Right cardiac atrium (tissue), 5 donors: ENCODE data around the gene SLC28A1. TPM values are rescaled to one million over a fixed set of nuclear protein-coding genes. Genes with fewer than 3 reads are reported as not detected.
A peak's percentile ranks its signal among the peaks of the same experiment; 100 is the strongest.

ENCODE experiments used
- ATAC-seq, 2 donors: fragments of 200-7000 bp; cut with Tn5 transposase; one replicate each; pipeline versions ENCODE4 v1.8.0 to v1.9.1; 2020; ENCODE audit warnings: moderate library complexity in 2 of 2, mild to moderate bottlenecking in 1 of 2
- DNase-seq, 3 donors: peaks; one replicate each; pipeline ENCODE4 v3.0.0-alpha.2; 2020
- H3K27ac ChIP-seq: one replicate; pipeline ENCODE4 v1.5.1; 2013; ENCODE audit warnings: mild to moderate bottlenecking, low read length, control low read depth, moderate library complexity
- H3K27me3 ChIP-seq: one replicate; pipeline ENCODE4 v1.6.1; 2013; ENCODE audit not compliant: control insufficient read depth, insufficient read depth
- H3K4me1 ChIP-seq: one replicate; pipeline ENCODE4 v1.6.1; 2013; ENCODE audit warnings: low read length; ENCODE audit not compliant: control insufficient read depth, insufficient read depth
- H3K4me3 ChIP-seq: one replicate; pipeline ENCODE4 v1.5.1; 2013; ENCODE audit warnings: low read length, control low read depth
- H3K9me3 ChIP-seq: one replicate; pipeline ENCODE4 v1.6.1; 2013; ENCODE audit warnings: low read length; ENCODE audit not compliant: control insufficient read depth
- WGBS: extraction: QIAGEN DNeasy Blood & Tissue Kit; methylation state at CpG from one replicate; pipeline ENCODE4 v1.1.7; 2013; 5-methylcytosine and 5-hydroxymethylcytosine counted together
- intact Hi-C, 4 donors: fragments of 100-400 bp; cut with DNase I; formaldehyde crosslinking; loops; one replicate each; pipeline versions ENCODE4 v1.11.0 to v1.14.0; 2022 to 2023
- polyA plus RNA-seq: library from polyadenylated mRNA; stranded (reverse); fragments of 200-250 nt; gene quantifications from one replicate; pipeline ENCODE4 v1.2.3, GENCODE V29; 2013
- total RNA-seq, 4 donors: library from RNA; stranded (reverse); fragmentation: NEBNext Ultra II Directional; extraction: Animal tissue kit (Norgen Biotek cat#: 25700); gene quantifications; one replicate each; pipeline ENCODE4 v1.2.1, GENCODE V29; 2021
- donor health status: healthy with polysubstance abuse.
- donor health status: DM: no; HTN: yes; CAD: no.
- donor health status: DM: no; HTN: no; CAD: no.
- donor health status: DM: no; HTN: yes; CAD: no; lungs with severe emphysema.
- donor health status: DM: yes; HTN: yes; CAD: no.

Gene SLC28A1
- total and polyA plus RNA-seq, 5 donors, result 0.29 to 0.54 (median 0.37) TPM; not detected in 1

DNA sequence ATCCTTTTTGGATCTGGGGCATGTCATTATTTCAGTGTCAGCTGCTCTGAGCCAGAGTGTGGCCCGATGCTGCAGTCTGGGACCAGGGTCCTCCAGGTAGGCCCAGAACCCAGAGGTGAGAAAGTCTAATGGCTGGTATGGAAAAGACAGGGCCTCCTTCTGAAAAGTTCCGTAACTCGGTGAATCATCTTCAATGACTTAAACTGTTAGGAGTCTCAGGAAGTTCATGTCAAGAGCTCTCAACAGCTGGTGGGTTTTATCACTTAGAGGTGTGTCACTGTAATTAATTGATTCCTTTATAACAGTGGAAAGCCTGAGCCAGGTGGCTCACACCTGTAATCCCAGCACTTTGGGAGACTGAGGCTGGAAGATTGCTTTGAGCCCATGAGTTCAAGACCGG is 68.7 kb downstream of the SLC28A1 start:
- no peaks in the 10 kb centered on the region for H3K9me3 ChIP-seq
- 92% methylated on average over 4 of the region's 4 CpGs for WGBS
- no peak for ATAC-seq
- intact Hi-C loops, result loop anchor here in 1 of 4 donors (10.0 kb wide), 1 partner anchor 212 kb away; no protein-coding TSS in a partner anchor
- no peak overlapping the region for H3K27ac ChIP-seq
- H3K4me3 ChIP-seq, result no peak overlapping the region
- DNase-seq, result no peak
- no peaks in the 10 kb centered on the region for H3K27me3 ChIP-seq
- H3K4me1 ChIP-seq, result peaks cover 3% of the 10 kb centered on the region

GRCh38 chr15:84953726-84954125 is 69.3 kb downstream of the SLC28A1 start:
- Histone ChIP-seq H3K27ac (no peak overlapping the region), H3K9me3 (no peaks in the 10 kb centered on the region), H3K4me3 (no peak overlapping the region), H3K27me3 (no peaks in the 10 kb centered on the region), H3K4me1 (peaks cover 3% of the 10 kb centered on the region)
- WGBS, result 71% methylated on average over 1 of the region's 1 CpG
- ATAC-seq (no peak), DNase-seq (no peak)
- intact Hi-C loops, result loop anchor here in 2 of 4 donors (2.0 to 10.0 kb wide), 3 partner anchors 83 to 211 kb away; no protein-coding TSS in a partner anchor

DNA sequence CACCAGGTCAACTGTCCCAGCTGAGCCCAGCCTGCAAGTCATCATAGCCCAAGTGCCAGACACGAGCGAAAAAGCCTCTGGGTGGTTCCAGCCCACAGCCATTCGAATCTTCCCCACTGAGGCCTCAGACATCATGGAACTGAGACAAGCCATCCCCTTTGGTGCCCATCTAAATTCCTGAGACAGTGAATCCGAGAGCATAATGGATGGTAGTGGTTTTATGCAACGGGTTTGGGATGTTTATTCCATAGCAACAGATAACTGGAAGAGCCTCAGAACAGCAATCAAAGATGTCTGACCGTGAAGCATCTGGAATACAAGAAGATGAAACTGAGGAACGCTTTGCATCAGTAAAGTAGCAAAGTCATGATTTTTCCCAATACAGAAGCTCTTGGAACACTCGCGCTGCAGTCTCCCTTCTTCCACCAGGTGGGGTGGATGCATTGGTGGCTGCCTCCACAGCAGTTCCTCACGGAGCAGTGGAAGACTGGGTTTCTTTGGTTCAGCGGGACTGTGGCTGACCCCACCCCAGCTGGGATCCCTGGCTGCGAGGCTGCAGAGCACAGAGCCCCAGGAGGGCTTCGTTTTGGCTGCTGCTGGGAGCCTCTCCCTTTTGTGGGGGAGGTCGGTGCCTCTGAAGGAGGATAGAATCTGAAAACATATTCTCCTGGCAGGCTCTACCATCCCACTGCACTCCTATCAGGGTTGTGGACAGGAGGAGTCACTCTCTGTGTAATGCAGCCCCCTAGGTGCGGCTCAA is 70.8 kb downstream of the SLC28A1 start:
- Histone ChIP-seq H3K27ac (no peak overlapping the region), H3K9me3 (no peaks in the 10 kb centered on the region), H3K27me3 (no peaks in the 10 kb centered on the region), H3K4me3 (peak overlapping the region; percentile 3), H3K4me1 (peaks cover 4% of the 10 kb centered on the region)
- DNase-seq (peak; percentile 76 to 89 (median 85)), ATAC-seq (peak; percentile 92 to 95)
- 25% methylated on average over 15 of the region's 15 CpGs for WGBS
- intact Hi-C loops, result loop anchor here (2.0 to 10.0 kb wide), 5 partner anchors 82 to 210 kb away; no protein-coding TSS in a partner anchor

GRCh38 chr15:84956199-84956598 is 71.7 kb downstream of the SLC28A1 start:
- Histone ChIP-seq H3K27me3 (no peaks in the 10 kb centered on the region), H3K4me3 (no peak overlapping the region), H3K4me1 (peaks cover 3% of the 10 kb centered on the region), H3K9me3 (no peaks in the 10 kb centered on the region), H3K27ac (no peak overlapping the region)
- intact Hi-C loops, result loop anchor here in 3 of 4 donors (5.0 to 10.0 kb wide), 3 partner anchors 86 to 209 kb away; no protein-coding TSS in a partner anchor
- DNase-seq, result no peak
- WGBS, result 81% methylated on average over 2 of the region's 2 CpGs
- no peak for ATAC-seq

- no peak overlapping the region for H3K27ac ChIP-seq
- DNase-seq (no peak), ATAC-seq (no peak)
- no peak overlapping the region for H3K4me3 ChIP-seq
- H3K4me1 ChIP-seq, result peaks cover 3% of the 10 kb centered on the region
- intact Hi-C loops, result no loop called here
- 77% methylated on average over 13 of the region's 13 CpGs for WGBS
- peaks cover 2% of the 10 kb centered on the region for H3K9me3 ChIP-seq
- no peaks in the 10 kb centered on the region for H3K27me3 ChIP-seq
These were observed 76.1 kb downstream of the SLC28A1 start for GRCh38 chr15:84960391-84961113.

DNA sequence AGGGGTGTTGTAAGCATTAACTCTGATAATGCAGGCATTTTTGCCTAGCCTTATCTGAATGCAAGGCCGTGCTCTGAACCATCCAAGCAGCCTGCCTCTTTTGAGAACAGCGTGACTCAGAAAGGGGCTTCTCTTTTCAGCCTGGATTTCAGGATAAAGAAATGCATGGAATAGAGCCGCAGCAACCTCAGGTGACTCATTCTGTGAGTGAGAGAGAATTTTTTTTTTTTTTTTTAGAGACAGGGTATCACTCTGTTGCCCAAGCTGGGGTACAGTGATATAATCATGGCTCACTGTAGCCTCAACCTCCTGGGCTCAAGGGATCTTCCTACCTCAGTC is 76.6 kb downstream of the SLC28A1 start:
- DNase-seq, result no peak
- WGBS, result 80% methylated on average over 3 of the region's 3 CpGs
- intact Hi-C loops, result no loop called here
- Histone ChIP-seq H3K27me3 (no peaks in the 10 kb centered on the region), H3K4me1 (peaks cover 3% of the 10 kb centered on the region), H3K9me3 (peaks cover 2% of the 10 kb centered on the region), H3K27ac (no peak overlapping the region), H3K4me3 (no peak overlapping the region)
- ATAC-seq, result no peak

- intact Hi-C loops, result no loop called here
- 87% methylated on average over 3 of the region's 3 CpGs for WGBS
These were observed 77.2 kb downstream of the SLC28A1 start for GRCh38 chr15:84961707-84962106.

GRCh38 chr15:84962955-84963354 is 78.5 kb downstream of the SLC28A1 start:
- H3K27ac ChIP-seq, result no peak overlapping the region
- H3K9me3 ChIP-seq, result peaks cover 2% of the 10 kb centered on the region
- 70% methylated on average over 3 of the region's 3 CpGs for WGBS
- no peak overlapping the region for H3K4me3 ChIP-seq
- intact Hi-C loops, result no loop called here
- ATAC-seq, result no peak
- no peak for DNase-seq
- H3K27me3 ChIP-seq, result no peaks in the 10 kb centered on the region
- peaks cover 3% of the 10 kb centered on the region for H3K4me1 ChIP-seq

More at GRCh38 chr15:84961707-84962106, 77.2 kb downstream of the SLC28A1 start:
- DNase-seq (no peak), ATAC-seq (no peak)
- Histone ChIP-seq H3K4me3 (no peak overlapping the region), H3K27me3 (no peaks in the 10 kb centered on the region), H3K4me1 (peaks cover 3% of the 10 kb centered on the region), H3K9me3 (peaks cover 2% of the 10 kb centered on the region), H3K27ac (no peak overlapping the region)

GRCh38 chr15:84967380-84967779 is 82.9 kb downstream of the SLC28A1 start:
- no peak overlapping the region for H3K4me3 ChIP-seq
- no peak for ATAC-seq
- no peaks in the 10 kb centered on the region for H3K27me3 ChIP-seq
- no peak overlapping the region for H3K27ac ChIP-seq
- 46% methylated on average over 3 of the region's 3 CpGs for WGBS
- peaks cover 2% of the 10 kb centered on the region for H3K9me3 ChIP-seq
- intact Hi-C loops, result no loop called here
- H3K4me1 ChIP-seq, result no peaks in the 10 kb centered on the region
- DNase-seq, result no peak

DNA sequence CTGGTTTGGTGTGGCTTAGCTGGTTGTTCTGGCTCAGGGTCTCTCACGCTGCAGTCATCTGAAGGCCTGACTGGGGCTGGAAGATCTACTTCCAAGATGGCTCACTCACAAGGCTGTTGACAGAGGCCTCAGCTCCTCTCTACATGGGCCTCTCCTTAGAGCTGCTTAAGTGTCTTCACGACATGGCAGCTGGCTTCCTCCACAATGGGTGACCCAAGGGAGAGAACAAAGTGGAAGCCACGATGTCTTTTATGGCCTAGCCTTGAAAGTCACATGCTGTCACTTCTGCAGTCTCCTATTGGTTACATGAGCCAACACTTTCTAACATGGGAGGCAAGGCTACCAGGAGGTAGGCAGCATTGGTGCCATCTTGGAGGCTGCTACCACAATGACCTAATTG is 83.8 kb downstream of the SLC28A1 start:
- H3K27ac ChIP-seq, result no peak overlapping the region
- no peaks in the 10 kb centered on the region for H3K27me3 ChIP-seq
- H3K9me3 ChIP-seq, result peaks cover 2% of the 10 kb centered on the region
- H3K4me3 ChIP-seq, result no peak overlapping the region
- no peaks in the 10 kb centered on the region for H3K4me1 ChIP-seq
- intact Hi-C loops, result no loop called here
- DNase-seq (no peak), ATAC-seq (no peak)
- WGBS, result 95% methylated on average over 3 of the region's 3 CpGs

GRCh38 chr15:84969257-84969656 is 84.8 kb downstream of the SLC28A1 start:
- Histone ChIP-seq H3K4me1 (no peaks in the 10 kb centered on the region), H3K9me3 (peaks cover 2% of the 10 kb centered on the region), H3K27me3 (no peaks in the 10 kb centered on the region), H3K27ac (no peak overlapping the region), H3K4me3 (no peak overlapping the region)
- DNase-seq, result no peak
- intact Hi-C loops, result no loop called here
- ATAC-seq, result no peak
- 68% methylated on average over 6 of the region's 6 CpGs for WGBS
